Prostate gland (tissue), 2 donors: ENCODE results near the gene WDR49.

Source experiments
- CTCF ChIP-seq, 4 experiments: fragments of 200-600 bp in 2 of 4; fragments of 450-650 bp in 2 of 4; sonication (generic) in 2 of 4; IDR thresholded peaks; 1 replicate in 3 of 4; 2 replicates in 1 of 4; pipeline ENCODE4 v1.5.1; 2016 to 2019; ENCODE audit warnings: antibody characterized with exemption in 4 of 4, mild to moderate bottlenecking in 2 of 4, moderate library complexity in 2 of 4
- POLR2AphosphoS5 ChIP-seq: sonication (generic); formaldehyde crosslinking; IDR thresholded peaks from one replicate; pipeline ENCODE4 v1.6.1; 2017; ENCODE audit warnings: antibody characterized with exemption

- TF ChIP-seq CTCF (IDR thresholded peaks at IDR 0.05), result no peak
- no peak for TF ChIP-seq POLR2AphosphoS5
Measured at GRCh38 chr3:167469381-167469780, 184.4 kb downstream of the WDR49 start.
